GM19099 (cell line): Measurements from ENCODE around the gene TXNDC15.

Source experiments
- POLR2A ChIP-seq: IDR thresholded peaks from 3 replicates; pipeline ENCODE4 v1.6.1; 2011; ENCODE audit warnings: low read depth; ENCODE audit not compliant: insufficient read length; ENCODE audit errors: extremely low read depth

The TXNDC15 gene

DNA sequence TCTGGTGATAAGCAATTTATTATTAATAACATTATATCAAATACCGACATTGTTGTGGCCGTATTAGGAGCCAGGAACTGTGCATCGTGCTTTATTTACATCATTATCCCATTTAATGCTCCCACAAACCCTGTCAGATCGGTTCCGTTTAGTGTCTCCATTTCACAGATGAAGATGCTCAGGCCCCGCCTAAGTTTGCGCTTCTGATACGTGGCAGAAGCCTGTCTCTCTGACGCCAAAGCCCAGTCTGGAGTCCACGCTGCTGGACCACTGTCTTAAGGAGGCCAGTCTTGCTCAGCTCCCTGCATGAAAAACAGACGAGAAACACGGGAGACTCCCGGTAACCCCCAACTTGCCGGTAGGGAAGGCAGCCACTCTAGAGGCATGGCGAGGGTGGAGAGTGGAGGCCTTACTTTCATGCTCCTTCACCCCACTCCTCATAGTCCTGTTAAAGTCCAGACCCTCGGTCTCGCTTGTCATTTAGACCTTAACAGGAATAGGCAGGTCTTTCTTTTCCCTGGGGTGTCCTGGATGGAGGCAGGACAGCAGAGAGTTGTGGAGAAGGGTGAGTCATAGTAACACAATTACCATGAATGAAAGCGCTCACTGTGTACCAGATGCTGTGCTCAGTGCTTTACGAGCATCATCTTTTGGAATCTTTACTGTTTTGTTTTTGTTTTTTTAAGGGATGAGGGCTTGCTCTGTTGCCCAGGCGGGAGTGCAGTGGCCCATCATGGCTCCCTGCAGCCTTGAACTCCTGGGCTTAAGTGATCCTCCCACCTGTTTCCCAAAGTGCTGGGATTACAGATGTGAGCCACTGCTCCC, 872 bp downstream of the TXNDC15 start:
- no peak for TF ChIP-seq POLR2A

- TF ChIP-seq POLR2A = no peak
Observed at GRCh38 chr5:134877159-134877558, 3.0 kb downstream of the TXNDC15 start.

DNA sequence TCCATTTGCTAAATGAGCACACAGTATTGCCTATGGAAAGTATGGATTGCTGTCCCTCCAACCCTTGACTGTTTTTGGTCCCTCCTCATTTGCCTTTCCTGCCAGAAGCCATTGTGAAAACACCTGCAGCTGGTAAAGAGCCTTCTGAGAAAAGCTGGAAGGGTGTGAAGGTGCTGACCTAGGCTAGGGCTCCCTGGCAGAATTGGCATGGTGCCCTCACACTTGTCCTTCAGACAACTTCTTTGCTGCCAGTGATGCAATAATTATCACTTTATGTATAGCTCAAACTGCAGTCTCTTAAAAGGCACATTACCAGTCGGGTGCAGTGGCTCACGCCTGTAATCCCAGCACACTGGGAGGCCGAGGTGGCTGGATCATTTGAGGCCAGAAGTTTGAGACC, 4.2 kb downstream of the TXNDC15 start:
- TF ChIP-seq POLR2A = no peak

GRCh38 chr5:134879456-134879855, 5.3 kb downstream of the TXNDC15 start:
- no peak for TF ChIP-seq POLR2A

- TF ChIP-seq POLR2A = no peak
Observed at GRCh38 chr5:134887593-134888159, 13.5 kb downstream of the TXNDC15 start.

- TF ChIP-seq POLR2A = no peak
Observed at GRCh38 chr5:134889335-134889734, 15.2 kb downstream of the TXNDC15 start.

GRCh38 chr5:134891473-134891872, 17.3 kb downstream of the TXNDC15 start:
- no peak for TF ChIP-seq POLR2A

DNA sequence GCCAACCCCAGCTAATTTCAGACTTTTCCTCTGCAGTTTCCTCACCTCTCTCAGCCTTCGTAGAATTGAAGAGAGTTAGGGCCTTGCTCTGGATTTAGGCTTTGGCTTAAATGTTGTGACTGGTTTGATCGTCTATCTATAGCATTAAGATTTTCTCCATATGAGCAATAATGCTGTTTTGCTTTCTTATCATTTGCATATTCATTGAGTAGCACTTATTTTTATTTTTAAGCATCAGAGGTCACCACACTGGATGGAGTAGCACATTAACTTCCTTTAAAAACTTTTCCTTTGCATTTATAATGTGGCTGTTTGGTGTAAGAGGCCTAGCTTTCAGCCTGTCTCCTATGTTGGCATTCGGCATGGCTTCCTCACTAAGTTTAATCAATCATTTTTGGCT, 18.1 kb downstream of the TXNDC15 start:
- TF ChIP-seq POLR2A = no peak

- no peak for TF ChIP-seq POLR2A
Observed at GRCh38 chr5:134892926-134893325, 18.8 kb downstream of the TXNDC15 start.

- no peak for TF ChIP-seq POLR2A
Observed at GRCh38 chr5:134893748-134894505, 19.8 kb downstream of the TXNDC15 start.

- TF ChIP-seq POLR2A = no peak
Observed at GRCh38 chr5:134902071-134902801, 28.1 kb downstream of the TXNDC15 start.

GRCh38 chr5:134904610-134905245, 30.6 kb downstream of the TXNDC15 start, which contains the start of gene PCBD2:
TSS of gene PCBD2 (plus strand) at chr5:134905131. CDS start at chr5:134905140, 9 bp downstream.
- TF ChIP-seq POLR2A = peak; percentile 68

GRCh38 chr5:134905246-134905996, 31.2 kb downstream of the TXNDC15 start:
- no peak for TF ChIP-seq POLR2A

DNA sequence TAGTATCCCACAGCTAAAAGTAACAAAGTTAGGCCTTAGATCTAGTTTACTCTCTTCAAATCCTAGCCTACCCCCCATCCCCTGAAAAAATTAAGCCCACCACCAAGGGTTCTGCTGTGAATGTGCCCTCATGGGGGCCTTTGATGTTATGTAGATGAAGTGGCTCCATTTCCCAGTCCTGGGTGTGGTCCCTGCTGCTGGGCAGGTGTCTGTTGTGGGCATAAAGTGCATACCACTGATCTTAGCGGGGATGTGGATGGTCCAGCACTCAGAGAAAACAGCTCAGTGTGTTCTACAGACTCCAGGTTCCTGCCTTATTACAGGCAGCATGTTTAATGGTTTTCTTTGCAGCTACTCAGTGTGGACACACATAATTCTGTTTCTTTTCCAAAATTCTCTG, 32.6 kb downstream of the TXNDC15 start:
- TF ChIP-seq POLR2A = no peak
